ENCODE data around the gene TBC1D14.

The TBC1D14 gene, protein sequence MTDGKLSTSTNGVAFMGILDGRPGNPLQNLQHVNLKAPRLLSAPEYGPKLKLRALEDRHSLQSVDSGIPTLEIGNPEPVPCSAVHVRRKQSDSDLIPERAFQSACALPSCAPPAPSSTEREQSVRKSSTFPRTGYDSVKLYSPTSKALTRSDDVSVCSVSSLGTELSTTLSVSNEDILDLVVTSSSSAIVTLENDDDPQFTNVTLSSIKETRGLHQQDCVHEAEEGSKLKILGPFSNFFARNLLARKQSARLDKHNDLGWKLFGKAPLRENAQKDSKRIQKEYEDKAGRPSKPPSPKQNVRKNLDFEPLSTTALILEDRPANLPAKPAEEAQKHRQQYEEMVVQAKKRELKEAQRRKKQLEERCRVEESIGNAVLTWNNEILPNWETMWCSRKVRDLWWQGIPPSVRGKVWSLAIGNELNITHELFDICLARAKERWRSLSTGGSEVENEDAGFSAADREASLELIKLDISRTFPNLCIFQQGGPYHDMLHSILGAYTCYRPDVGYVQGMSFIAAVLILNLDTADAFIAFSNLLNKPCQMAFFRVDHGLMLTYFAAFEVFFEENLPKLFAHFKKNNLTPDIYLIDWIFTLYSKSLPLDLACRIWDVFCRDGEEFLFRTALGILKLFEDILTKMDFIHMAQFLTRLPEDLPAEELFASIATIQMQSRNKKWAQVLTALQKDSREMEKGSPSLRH

DNA sequence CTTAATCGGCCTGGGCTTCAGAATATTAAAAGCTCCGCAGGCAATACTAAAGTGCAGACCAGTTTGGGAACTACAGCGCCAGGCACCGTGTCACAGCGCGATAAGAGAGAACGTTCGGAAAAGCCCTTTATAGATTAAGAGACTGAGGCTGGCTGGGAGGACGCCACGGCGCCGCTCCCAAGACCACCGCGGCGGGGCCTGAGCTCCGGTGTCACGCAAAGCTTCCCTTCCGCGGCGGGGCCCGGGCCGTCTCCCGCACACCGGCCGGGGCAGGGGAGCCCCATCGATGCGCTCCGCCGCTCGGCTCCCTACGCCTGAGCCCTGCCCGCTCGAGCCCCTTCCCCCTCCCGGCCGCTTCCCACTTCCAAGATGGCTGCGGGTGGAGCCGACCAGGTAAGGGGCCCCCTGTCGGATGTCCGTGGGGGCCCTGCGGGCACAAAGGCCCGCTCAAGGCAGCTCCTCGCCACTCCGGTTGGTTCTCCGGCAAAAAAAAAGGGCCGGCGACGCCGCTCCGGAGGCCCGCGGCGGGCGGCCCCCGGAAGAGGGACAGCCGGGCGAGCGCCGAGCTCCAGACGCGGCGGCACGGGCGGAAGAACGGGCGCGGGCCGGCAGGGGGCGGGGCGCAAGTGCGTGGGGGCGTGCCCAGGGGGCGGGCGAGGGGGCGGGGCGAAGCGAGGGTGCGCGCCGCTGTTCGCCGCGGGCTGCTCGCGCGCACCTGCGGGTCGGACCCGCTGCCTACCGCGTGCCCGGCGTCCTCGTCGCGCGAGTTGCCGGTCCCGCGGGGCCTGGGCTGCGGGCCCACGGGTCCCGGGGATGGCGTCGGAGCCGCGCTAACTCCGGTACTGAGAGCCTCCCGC, at the start of gene TBC1D14:
TSS of gene TBC1D14 (plus strand) at position 714 of the 857 bp plus-strand sequence. CDS start 13,564 bp downstream, outside the sequence.
- in situ Hi-C loops (cut with MboI; ENCODE audit: low sequenced_read_pairs): loop anchor here (10.0 kb wide), 1 partner anchor 155 kb away; the partner anchor contains the start of gene GRPEL1

DNA sequence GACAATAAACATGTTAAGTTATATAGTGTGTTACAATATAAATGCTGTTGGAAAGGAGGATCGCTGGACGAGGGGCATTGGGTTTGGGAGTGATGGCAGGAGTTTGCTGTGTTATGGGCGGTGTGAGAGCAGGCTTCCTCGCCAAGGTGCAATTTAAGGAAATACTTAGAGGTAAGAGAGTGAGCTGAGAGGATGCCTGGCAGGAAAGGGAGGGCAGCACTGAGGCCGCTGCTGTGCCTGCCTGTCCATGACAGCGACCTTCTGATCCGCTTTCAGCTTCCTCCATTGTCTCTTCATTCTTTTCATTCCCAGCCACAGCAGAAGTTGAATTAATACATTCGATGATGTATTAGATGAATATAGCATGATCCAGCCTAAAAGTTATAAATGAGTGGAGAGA, 41.2 kb upstream of the TBC1D14 start:
- in situ Hi-C loops (cut with MboI; ENCODE audit: low sequenced_read_pairs): loop anchor here (10.0 kb wide), 1 partner anchor 144 kb away; no protein-coding TSS in a partner anchor

DNA sequence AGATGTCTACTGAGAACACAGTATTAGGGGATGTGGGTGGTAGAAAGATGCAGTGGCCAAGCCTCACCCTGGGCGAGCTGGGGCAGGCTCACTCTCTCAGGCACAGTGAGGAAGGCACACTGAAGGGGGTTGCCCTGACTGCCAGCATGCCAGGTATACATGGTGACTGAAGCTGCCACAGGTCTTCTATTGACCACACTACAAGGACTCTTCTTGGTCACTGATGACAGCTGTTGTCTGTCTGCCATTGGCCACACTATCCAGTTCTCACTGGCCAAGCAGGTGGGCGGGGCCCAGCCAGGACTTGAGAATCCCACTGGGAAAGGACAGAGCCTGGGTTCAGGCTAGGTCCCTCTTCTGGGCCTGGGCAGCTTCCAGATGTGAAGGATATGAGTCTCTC, 39.7 kb upstream of the TBC1D14 start:
- in situ Hi-C loops (cut with MboI; ENCODE audit: low sequenced_read_pairs): loop anchor here (10.0 kb wide), 1 partner anchor 145 kb away; no protein-coding TSS in a partner anchor

DNA sequence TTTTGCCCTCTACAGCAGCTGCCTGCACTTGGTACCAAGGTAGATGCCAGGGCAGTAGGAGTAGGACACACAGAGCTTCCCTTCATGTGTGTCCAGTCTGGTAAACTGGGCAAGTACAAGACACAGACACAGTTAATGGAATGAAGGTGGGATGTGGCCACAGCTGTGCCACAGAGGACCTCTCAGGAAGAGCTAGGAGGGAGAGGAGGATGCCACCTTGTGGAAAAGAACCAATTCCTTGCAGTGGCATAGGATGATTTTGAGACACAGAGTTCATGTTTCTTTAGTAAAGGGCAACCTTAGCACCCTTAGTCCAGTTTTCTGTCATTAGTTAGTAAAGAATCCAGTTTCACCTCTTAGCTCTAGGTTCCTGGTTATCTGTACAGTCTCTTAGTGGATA, 36.3 kb upstream of the TBC1D14 start:
- in situ Hi-C loops (cut with MboI; ENCODE audit: low sequenced_read_pairs): no loop called here

GRCh38 chr4:6873792-6874461, 35.7 kb upstream of the TBC1D14 start:
- in situ Hi-C loops (cut with MboI; ENCODE audit: low sequenced_read_pairs): no loop called here

GRCh38 chr4:6874981-6875380, 34.6 kb upstream of the TBC1D14 start:
- in situ Hi-C loops (cut with MboI; ENCODE audit: low sequenced_read_pairs): no loop called here

- in situ Hi-C loops (cut with MboI; ENCODE audit: low sequenced_read_pairs): no loop called here
Observed at GRCh38 chr4:6875431-6875831, 34.2 kb upstream of the TBC1D14 start.

- in situ Hi-C loops (cut with MboI; ENCODE audit: low sequenced_read_pairs): no loop called here
Observed at GRCh38 chr4:6876440-6876839, 33.2 kb upstream of the TBC1D14 start.

DNA sequence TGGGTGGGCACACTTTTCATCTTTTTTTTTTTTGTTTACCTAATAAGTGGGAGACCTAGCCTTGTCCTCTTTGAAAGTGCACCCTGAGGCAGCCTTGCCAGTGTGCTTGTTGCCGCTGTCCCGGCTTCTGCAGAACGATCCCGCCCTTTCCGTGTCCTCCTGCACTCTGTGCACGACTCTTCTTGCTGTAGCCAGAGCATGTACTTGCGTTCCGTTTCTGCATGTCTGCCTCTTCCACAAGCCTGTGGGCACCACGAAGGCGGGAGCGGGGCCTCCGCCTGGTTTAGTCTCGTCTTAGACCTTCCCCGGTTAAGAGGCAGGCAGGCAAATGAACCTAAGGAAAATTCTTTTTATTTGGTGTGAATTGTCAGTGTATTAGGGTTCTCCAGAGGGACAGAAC, 32.6 kb upstream of the TBC1D14 start:
- in situ Hi-C loops (cut with MboI; ENCODE audit: low sequenced_read_pairs): no loop called here

GRCh38 chr4:6878451-6879059, 31.1 kb upstream of the TBC1D14 start:
- in situ Hi-C loops (cut with MboI; ENCODE audit: low sequenced_read_pairs): no loop called here

DNA sequence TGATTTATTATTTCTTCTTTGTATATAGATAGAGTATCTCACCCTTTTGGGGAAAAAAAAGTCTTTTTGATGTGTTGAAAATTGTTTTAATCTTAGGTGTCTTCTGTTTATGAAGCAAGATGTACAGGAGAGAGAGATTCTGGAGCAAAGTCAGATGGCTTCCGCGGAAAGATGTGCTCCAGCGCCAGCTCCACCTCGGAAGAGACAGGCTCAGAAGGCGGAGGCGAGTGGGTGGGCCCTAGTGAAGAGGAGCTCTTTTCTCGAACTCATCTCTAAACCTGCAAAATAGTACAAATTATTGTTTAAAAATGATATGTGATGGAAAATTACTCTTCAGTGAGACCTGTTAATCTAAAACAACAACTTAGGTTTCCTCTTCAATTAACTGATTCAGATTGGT, 28.9 kb upstream of the TBC1D14 start:
- in situ Hi-C loops (cut with MboI; ENCODE audit: low sequenced_read_pairs): no loop called here

GRCh38 chr4:6881908-6882307, 27.7 kb upstream of the TBC1D14 start:
- in situ Hi-C loops (cut with MboI; ENCODE audit: low sequenced_read_pairs): no loop called here

- in situ Hi-C loops (cut with MboI; ENCODE audit: low sequenced_read_pairs): no loop called here
Observed at GRCh38 chr4:6884341-6884870, 25.2 kb upstream of the TBC1D14 start.

- in situ Hi-C loops (cut with MboI; ENCODE audit: low sequenced_read_pairs): no loop called here
Observed at GRCh38 chr4:6885953-6886557, 23.6 kb upstream of the TBC1D14 start.

- in situ Hi-C loops (cut with MboI; ENCODE audit: low sequenced_read_pairs): no loop called here
Observed at GRCh38 chr4:6886886-6887285, 22.7 kb upstream of the TBC1D14 start.

DNA sequence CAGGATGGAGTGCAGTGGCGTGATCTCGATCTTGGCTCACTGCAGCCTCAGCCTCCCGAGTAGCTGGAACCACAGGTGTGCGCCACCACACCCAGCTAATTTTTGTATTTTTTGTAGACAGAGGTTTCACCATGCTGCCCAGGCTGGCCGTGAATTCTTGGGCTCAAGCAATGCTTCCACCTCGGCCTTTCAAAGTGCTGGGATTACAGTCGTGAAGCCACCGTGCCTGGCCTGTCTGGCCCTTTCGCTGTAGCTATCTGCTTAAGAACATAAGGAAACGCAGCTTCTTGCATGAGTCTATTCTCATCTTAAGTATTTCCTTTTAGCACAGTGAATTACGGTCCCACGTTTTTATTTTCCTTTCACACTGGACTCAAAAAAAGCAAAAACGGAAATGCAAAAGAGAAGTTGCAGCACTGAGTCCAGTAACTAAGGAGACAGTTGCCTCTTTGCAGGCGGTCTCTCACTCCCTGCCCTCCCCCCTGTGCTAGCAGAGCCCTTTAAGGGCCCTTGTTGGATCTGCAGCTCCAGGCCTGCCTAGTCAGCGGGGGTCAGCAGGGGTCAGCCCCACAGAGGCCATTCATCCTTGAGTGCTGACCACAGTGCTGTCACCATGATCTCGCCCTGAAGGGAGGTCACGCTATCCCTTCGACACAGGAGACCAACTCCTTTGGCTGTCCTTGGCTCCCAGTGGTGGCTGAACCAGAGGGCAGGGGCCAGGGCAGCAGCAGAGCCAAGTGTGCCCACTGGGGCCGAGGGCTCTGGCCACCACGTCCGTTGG, 21.8 kb upstream of the TBC1D14 start:
- in situ Hi-C loops (cut with MboI; ENCODE audit: low sequenced_read_pairs): no loop called here

- in situ Hi-C loops (cut with MboI; ENCODE audit: low sequenced_read_pairs): no loop called here
Observed at GRCh38 chr4:6888506-6889071, 21.0 kb upstream of the TBC1D14 start.

- in situ Hi-C loops (cut with MboI; ENCODE audit: low sequenced_read_pairs): no loop called here
Observed at GRCh38 chr4:6889101-6889735, 20.4 kb upstream of the TBC1D14 start.

All from HL-60/S4 (cell line).